Right renal cortex interstitium (tissue), 3 donors: ENCODE data around the gene NHS. TPM values are rescaled to one million over a fixed set of nuclear protein-coding genes. Genes with fewer than 3 reads are reported as not detected.
"Not testable (repeated sequence)": the region's sequence is repeated elsewhere in the genome, so short reads cannot be mapped to it uniquely, and the experiment has no call there.

ENCODE experiments used
- DNase-seq, 3 donors: peaks; one replicate each; pipeline ENCODE4 v3.0.0-alpha.2; 2013; ENCODE audit warnings: low read depth in 3 of 3, low spot score in 2 of 3
- polyA plus RNA-seq, 3 donors: library from polyadenylated mRNA; unstranded; fragments of 120-200 nt; gene quantifications; one replicate each; pipeline ENCODE4 v1.2.1, GENCODE V29; 2013; ENCODE audit not compliant: insufficient read length in 3 of 3

Gene NHS
- polyA plus RNA-seq, 3 donors = 14.0 to 20.2 (median 17.7) TPM

- DNase-seq = no peak
Observed at GRCh38 chrX:17488036-17488435, 113.0 kb downstream of the NHS start.

GRCh38 chrX:17494216-17494615, 119.2 kb downstream of the NHS start:
- DNase-seq = no peak

DNA sequence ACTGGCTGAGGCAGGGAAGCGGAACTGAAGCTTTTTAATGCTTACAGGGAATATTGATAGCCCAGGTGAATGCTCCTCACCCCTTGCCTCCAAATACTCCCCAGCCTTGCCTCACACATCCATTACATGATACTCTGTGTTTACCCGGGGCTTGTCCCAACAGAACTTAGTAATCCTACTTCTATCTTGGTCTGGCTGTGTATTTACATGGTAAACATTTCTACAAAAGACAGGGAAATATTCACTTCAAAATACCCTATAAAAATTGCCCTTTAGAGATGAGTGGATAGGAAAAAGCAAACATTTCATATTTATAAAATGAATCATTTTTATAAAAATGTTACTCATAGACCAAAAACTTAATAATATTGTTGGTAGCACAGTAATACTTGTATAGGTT, 120.1 kb downstream of the NHS start:
- no peak for DNase-seq

DNA sequence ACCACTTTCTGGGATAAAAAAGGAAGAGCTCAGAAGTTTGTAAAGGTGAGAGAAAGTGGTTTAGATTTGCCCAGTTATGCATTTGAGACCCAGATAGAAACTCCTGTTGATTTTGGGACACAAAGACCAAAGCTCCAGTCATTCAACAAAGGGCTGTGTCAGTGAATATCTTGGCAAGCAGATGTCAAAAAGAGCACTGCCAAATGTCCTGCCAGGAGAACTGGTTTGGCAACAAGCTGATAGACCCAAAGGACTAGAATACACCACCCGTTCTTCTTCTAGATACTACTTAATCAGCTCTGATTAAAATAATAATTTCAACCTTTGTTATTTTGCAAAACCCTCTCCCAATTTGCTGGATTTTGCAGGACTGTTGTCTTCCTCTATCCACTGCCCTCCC, 121.4 kb downstream of the NHS start:
- DNase-seq = no peak

DNA sequence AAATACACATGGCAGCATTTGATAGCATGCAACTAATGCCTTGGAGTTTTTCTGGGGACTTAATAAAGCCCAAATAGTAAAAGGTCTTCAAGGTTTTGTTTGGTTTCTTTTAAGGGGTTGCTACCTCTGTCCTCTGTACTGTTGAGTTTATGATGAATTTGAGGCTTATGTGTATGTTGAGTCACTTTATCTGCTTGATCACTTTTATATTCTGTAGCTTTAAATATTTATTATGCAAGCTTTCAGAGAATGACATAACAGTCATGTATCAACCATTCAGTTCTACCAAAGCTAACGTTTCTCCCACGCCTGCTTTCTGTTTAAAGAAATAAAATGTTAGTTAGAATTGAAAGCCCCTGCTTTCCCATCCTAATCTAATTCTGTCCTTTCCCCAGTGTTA, 122.2 kb downstream of the NHS start:
- no peak for DNase-seq

DNA sequence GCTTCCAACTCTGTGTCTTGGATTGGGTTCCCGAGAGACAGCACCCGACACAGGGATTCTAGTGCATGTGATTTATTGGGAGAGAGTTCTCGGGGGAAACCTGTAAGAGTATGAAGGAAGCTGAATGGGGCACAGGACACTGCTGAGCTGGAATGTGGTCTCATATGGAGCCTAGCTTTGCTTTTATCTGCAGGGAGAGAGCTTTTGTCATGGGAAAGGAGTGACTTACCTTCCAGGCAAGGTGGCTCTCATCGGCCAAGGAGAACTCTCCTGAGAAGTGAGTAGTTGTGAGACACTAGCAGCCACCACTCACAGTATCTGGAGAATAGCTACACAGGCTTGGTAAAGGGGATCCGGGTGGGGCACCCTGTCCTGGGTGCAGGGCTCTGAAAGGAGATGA, 124.5 kb downstream of the NHS start:
- DNase-seq = no peak

DNA sequence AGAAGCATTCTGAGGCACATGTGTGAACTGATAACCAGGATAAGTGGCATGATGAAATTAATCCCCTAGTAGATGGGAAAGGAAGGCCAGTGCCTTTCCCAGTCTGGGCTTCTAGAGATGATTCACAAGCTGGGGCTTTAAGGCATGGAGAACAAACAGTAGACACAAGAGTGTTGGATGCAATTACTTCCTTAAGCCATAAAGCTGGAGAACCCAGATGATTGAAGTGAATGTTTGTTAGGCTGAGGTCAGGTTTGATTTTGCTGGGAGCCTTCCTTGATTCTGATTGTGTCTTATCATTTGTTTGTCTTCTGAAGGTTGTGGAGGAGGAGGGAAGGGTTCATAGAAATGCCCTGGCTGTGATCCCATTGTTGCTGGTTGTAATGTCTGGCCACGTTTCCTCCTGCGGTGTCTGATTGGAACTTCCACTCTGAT, 125.2 kb downstream of the NHS start:
- DNase-seq = no peak

DNA sequence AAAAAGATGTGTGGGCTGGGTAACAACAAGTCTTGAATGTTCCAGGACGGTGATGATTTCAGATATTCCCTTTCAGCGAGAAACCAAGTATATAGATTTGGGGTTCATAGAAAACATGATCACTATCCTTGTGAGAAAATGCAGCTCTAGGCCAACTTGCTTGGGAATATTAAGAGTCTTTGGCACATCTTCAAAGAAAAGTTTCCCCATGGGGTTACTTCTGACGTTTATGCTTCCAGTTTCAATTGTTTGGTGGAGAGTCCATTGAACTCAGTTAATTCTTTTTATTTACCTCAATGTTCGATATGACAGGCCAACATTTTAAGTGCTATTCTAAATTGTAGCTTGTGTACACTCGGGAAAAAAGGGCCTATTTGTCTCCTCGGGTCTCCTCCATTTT, 126.7 kb downstream of the NHS start:
- no peak for DNase-seq

- not testable (repeated sequence) for DNase-seq
Observed at GRCh38 chrX:17506352-17506751, 131.4 kb downstream of the NHS start.

DNA sequence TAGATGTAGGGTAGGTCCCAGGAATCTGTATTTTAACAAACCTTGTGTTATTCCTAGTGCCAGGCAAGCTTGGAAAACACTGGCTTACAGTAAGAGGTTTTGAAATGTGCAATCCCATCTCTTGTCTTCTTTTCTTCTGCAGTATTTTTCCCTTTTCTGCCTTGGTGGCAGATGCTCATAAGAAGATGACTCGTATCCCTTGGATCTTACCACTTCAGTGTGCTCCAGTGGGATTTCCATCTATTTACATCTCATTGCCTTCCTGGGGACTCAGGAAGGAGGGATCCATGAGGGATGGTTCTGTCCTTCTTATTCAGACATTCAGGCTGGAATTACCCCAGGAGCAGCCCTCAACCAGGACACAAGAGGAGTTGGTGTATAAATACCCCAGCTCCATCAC, 136.6 kb downstream of the NHS start:
- DNase-seq = no peak

DNA sequence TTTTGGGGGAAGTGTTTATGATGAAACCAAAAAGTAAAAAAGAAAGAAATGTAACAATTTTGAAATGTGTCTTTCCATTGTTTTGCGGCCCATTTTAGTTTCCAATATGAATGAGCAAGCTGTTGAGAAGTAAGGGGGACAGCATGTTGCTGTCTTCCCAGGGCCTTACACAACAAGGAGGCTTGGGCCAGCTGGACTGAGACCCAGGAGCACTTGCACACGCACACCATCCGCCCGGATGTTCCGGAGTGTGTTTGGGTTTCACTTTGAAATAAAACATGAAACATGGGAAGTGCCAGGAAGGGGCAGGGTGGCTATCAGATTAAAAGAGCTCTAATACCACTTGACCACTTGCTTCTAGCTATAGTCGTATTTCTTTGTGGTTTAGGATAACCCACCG, 144.4 kb downstream of the NHS start:
- DNase-seq = no peak

DNA sequence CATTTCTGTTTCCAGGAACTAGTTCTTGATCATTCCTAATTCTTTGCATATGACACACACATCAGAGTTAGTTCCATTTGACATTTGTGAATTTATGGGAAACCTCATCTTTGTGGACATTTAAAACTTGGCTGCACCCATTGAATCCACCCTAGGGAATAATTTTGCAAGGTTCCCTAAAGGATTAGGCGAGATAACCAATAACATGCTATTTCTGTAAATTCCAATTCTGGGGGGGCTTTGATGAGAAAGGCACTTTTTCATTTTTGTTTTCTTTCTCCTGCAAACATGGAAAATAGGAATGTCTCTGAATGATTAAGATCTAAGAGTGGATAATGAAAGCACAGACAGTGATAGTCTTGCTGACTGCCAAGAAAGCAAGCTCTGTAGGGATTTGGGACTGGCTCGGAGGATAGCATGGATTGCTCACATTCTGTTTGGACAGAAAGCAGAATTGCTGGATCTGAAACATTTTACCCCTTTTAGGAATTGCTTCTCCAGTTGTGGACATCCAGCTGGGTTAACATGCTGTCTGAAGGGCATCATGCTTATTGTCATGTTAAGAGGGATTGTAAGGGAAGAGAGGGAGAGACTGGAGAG, 145.1 kb downstream of the NHS start:
- no peak for DNase-seq

DNA sequence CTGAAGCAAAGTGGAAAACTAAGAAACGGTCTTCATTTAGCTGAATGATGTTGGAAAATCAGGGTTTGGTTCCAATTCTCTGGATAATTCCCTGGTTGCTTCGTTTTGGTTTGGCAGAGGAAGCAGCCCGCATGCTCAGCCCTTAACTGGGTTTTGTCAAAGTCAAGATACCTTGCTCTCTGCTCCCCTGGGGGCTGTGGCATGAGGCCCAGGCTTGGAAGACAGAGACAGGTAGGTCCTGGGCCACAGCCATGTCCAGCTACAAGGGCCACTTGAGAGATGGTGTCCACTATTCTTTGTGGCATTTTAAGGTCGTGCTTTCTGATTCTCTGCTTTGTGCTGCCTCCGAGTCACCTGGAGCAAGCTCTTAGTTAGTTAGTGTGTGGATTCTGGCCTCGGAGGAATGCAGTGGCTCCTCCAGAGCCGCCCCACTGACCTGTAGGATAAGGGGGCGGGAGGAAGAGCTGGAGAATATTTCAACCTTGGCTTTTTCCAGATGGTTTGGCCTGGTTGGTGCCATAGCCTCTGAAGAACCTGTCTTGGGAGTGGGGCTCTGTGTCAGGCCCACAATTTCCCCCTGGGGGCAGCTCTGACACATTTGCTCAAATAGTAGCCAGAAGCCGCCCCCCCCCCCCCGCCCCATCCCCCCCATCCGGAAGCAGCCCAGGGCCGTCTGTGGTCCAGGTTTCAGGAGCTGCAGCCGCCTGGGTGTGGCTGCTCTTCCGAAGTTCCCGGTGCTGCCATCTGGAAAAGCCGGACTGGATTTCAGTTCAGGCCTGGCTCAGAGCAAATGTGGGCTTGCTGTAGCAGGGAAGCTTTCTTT, 147.1 kb downstream of the NHS start:
- DNase-seq = no peak

DNA sequence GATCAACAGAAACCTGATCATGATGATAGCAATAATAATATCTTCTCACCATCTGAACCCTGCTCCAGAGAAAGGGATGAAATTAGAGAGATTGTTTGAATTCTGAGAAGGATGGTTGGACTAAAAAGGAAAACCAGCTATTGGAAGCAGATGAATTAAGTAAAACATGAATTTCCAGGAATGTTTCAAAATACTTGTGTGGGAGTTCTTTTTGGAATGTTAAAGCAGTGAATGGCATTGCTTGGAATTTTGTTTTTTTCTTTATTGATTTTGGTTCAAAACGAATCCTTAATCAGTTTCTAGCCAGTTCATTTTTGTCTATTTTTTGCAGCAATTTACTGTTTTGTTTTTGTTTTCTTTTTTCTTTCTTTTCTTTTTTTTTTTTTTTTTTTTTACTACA, 150.3 kb downstream of the NHS start:
- DNase-seq = no peak

GRCh38 chrX:17525762-17526555, 151.0 kb downstream of the NHS start:
- no peak for DNase-seq

GRCh38 chrX:17527135-17527701, 152.2 kb downstream of the NHS start:
- DNase-seq = no peak

DNA sequence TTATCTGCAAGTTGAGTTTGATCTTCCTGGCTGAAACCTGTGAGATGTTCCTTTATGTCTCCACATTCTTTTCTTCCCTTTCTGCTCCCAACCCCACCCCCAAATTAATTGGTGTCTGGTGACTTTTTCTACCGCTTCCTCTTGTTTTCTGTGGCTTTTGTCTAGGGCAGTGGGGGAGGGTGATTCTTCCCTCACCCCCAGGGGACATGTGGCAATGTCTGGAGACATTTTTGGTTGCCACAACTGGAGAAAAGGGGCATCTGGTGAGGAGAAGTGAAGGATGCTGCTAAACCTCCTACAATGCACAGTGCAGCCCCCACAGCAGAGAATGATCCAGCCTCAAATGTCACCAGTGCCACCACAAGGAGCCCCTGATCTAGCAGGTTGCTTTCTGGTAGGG, 152.9 kb downstream of the NHS start:
- no peak for DNase-seq

GRCh38 chrX:17529151-17529745, 154.2 kb downstream of the NHS start:
- no peak for DNase-seq

DNA sequence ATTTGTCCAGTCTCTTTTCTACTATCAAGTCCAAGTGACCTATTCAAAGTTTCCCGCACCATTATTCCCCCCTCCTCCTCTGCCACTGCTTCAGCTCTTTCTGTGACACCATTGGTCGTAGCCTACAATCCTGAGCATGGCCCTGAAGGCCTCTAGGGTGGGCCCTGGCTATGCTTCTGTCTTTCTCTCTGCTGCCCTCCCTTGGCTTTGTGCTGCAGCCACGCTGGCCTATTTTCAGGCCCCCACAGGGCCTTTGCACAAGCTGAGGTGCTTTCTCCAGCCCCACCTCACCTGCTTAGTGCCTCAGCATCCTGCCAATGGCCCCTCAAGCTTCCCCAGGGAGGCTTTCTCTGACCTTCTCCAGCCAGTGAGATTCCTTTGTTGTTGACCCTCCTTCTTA, 156.5 kb downstream of the NHS start:
- no peak for DNase-seq

DNA sequence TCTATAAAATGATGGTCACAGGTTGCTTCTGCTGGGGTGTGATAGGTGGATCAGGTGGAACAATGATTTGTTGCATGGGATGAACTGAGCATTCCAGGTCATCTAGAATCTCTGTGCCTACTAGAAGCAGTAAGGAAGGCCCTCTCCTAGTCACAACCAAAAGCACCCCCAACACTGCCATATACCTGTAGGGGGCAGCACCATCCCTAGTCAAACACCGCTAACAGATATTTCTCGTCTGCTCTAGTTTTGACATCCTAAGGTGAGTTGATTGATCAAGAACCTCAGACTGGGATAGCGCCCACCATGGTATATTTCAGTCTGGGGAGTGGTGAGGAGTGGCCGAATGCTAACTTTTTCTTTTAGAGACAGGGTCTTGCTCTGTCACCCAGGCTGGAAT, 160.2 kb downstream of the NHS start:
- no peak for DNase-seq

DNA sequence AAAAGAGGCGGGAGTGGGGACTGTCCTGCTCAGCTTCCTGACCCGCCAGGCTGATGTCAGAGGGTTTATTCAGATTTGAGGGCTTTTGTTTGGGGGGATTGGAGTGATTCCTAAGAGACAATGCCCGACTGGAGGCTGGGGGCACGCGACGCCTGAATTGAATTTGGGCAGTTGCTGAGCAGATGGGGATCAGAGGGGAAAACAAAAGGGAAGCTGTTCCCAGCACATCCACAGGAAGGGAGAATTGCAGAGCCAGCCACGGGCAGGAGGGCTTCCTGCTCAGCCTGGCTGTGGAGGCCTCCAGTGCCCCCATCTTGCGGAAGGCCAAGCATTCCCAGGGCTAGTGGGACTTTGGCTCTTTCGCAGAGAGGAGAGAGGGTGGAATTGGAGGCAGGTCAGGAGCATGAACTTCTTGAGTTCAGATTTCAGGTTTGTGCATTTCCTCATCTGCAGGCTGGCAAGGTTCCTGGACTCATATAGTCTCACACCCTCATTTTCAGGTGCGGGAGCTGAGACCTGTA, 162.8 kb downstream of the NHS start:
- no peak for DNase-seq
